NOMO-1 treated with dmso at 0.1 percent for 144 hours (cell line): ENCODE measurements around the gene R3HCC1L.
"Not testable (repeated sequence)": the region's sequence is repeated elsewhere in the genome, so short reads cannot be mapped to it uniquely, and the experiment has no call there.

Experiments used
- DNase-seq: peaks from one replicate; lab custom pipeline; 2025; ENCODE audit not compliant: unreplicated experiment; lab: John Stamatoyannopoulos, UW

Gene R3HCC1L

GRCh38 chr10:98128802-98129201 lies 5.7 kb upstream of the R3HCC1L start:
- no peak for DNase-seq

DNA sequence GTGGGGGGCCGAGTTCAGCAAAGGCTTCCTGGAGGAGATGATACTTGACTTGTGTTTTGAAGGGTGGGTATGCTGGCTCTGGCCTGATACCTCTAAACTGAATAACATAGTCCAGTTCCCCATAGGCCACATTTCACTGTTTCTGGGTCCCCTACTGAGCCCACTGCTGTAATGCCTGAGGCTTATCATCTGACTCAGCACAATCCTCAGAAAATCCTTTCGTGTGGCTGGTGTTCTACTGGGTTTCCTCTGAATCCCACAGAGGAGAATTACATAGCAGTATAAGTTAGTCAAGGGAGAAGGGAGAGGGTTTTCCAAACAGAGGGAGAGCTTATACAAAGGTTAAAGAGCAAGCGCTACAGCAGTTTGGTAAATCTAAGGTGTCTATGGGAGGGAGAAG lies 2.8 kb upstream of the R3HCC1L start:
- DNase-seq, result no peak

- not testable (repeated sequence) for DNase-seq
These were observed 1.2 kb upstream of the R3HCC1L start for GRCh38 chr10:98133075-98133752.

DNA sequence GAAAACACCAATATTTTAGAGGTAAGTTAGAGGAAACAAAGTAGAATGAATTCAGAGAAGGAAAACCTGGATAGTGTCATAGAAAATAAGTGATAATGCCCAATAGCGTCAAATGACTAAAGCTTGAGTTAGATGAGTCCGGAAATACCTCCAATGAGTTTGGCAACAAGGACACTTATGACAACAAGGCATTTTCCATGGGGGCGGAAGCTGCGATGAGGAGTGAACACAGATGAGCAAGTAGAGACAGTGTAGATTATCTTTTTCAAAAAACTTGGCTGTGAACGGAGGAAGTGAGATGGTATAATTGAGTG lies 383 bp upstream of the R3HCC1L start:
- no peak for DNase-seq

- no peak for DNase-seq
These were observed 904 bp downstream of the R3HCC1L start for GRCh38 chr10:98135222-98135899.

DNA sequence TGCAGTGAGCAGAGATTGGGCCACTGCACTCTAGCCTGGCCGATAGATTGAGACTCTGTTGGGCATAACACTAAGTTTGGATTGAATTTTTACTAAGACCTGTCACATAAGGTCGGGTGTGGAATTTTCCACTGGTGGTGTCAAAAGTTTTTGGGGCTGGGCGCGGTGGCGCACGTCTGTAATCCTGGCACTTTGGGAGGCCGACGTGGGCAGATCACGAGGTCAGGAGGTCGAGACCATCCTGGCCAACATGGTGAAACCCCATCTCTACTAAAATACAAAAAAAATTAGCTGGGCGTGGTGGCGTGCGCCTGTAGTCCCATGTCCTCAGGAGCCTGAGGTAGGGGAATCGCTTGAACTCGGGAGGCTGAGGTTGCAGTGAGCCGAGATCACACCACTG lies 2.3 kb downstream of the R3HCC1L start:
- not testable (repeated sequence) for DNase-seq

GRCh38 chr10:98138031-98138430 lies 3.6 kb downstream of the R3HCC1L start:
- no peak for DNase-seq

DNA sequence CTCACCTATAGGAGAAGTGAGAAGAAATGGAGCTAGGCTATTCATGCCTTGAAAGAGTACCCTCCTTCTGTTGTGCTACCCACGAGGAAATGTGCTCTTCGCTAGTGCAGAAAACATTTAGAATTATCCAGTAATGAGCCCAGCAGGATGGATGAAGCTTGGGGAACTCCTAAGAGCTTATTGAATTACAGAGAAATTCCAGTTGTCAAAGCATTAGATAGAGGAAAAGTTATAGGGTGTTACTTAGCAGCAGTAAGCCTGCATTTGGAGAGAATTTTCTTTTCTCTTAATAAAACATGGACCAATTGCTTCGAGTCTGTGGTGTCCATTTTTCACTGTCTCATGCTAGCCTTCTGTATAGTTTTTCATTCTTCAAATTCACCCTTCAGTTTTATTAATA lies 5.0 kb downstream of the R3HCC1L start:
- DNase-seq, result no peak

- DNase-seq, result no peak
These were observed 7.1 kb downstream of the R3HCC1L start for GRCh38 chr10:98141484-98142073.

GRCh38 chr10:98144985-98145384 lies 10.5 kb downstream of the R3HCC1L start:
- no peak for DNase-seq

DNA sequence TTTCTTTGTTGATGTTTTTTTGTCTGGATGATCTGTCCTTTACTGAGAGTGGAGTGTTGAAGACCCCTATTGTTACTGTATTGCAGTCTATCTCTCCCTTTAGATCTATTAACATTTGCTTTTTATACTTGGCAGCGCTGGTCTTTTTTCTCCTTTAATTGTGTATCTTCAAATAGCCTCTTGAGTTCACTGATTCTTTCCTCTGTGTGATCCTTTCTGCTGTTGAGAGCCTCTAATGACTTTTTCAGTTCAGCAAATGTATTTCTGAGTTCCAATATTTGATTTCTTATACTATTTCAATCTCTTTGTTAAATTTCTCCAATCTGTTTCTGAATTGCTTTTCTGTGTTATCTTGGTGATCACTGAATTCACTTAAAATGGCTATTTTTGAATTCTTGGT lies 15.4 kb downstream of the R3HCC1L start:
- no peak for DNase-seq

DNA sequence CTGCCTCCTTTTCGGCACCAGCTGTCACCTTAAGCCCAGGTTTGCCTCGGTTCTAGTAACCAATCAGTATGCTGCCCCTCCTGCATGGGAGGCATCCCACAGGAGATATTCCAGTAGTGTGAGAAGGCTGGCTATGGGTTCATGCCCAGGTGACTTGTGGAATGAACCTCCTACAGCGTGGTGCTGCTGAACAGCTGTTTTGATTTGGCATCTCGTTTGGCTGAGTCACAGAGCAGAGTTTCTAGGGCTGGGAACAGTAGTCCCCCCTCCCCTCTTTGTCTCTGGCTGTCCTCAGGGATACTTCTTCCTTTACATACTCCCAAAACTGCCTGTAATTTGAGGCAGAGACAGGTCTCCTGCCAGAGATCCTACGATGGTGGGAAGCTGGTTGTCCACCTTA lies 16.1 kb downstream of the R3HCC1L start:
- DNase-seq, result no peak

GRCh38 chr10:98152778-98153177 lies 18.3 kb downstream of the R3HCC1L start:
- not testable (repeated sequence) for DNase-seq

DNA sequence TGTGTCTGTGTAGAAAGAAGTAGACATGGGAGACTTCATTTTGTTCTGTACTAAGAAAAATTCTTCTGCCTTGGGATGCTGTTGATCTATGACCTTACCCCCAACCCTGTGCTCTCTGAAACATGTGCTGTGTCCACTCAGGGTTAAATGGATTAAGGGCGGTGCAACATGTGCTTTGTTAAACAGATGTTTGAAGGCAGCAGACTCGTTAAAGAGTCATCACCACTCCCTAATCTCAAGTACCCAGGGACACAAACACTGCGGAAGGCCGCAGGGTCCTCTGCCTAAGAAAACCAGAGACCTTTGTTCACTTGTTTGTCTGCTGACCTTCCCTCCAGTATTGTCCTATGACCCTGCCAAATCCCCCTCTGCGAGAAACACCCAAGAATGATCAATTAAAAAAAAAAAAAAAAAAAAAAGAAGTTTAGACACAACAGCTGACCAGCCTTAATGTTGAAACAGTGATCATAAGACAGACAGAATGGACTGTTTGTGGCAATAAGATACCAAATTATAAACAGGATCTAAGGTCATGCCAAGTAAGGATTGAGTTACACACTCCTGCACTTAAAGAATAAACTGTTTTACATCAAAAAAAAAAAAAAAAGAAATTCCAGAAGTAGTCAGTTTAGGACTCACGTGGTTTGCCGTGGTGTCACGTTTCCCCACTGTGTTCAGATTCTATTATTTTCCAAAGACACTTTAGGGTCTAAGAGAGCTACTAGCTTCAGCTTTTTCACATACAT lies 18.9 kb downstream of the R3HCC1L start:
- DNase-seq, result not testable (repeated sequence)

DNA sequence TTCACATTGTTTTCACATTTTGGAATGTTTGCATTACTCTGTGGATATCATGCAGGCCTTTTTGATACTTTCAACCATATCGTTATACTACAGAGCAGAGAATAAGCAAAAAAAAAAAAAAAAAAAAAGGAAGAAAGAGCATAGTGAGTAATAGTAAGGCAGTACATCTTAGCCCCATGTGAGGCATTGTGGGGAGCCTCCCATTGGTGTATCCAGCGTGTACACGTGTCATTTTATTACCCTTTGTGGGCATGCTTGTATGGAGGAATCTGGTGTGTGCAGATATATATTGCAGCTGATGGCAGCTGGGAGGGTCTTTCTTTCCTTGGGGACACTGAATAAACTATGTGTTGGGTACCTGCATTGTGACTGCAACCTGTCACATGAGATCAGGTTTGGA lies 19.6 kb downstream of the R3HCC1L start:
- no peak for DNase-seq

DNA sequence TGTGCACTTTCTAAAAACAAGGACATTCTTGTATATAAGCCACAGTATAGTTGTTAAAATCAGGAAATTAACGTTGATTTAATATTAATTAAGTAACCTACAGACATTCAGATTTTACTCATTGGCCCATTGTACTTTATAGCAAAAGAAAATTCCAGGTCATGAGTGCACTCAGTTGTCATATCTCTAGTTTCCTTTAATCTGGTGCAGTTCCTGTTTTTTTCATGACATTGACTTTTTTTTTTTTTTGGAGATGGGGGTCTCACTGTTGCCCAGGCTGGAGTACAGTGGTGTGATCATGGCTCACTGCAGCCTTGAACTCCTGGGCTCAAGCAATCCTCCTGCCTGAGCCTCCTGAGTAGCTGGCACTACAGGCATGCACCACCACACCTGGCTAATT lies 24.1 kb downstream of the R3HCC1L start:
- no peak for DNase-seq

GRCh38 chr10:98163941-98164340 lies 29.5 kb downstream of the R3HCC1L start:
- no peak for DNase-seq

- no peak for DNase-seq
These were observed 32.7 kb downstream of the R3HCC1L start for GRCh38 chr10:98167191-98167590.

DNA sequence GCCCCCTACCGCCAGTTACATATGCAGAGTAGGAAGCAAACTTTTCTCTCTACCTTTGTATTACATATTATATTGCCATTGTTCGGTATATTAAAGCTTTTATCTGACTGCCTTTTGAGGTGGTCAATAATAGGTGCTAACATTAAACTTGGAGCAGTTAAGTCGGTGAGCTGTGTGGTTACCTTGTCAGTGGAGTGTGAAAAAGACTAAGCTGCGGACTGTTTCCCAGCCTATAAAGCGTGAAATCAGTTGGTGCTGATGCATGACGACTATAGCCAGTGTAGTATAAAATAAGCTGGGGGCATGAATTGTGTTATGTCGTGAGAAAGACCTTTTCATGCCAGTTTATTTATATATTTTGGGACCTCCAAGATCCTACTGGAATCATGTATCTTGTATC lies 33.7 kb downstream of the R3HCC1L start:
- no peak for DNase-seq

- no peak for DNase-seq
These were observed 34.3 kb downstream of the R3HCC1L start for GRCh38 chr10:98168766-98169165.

DNA sequence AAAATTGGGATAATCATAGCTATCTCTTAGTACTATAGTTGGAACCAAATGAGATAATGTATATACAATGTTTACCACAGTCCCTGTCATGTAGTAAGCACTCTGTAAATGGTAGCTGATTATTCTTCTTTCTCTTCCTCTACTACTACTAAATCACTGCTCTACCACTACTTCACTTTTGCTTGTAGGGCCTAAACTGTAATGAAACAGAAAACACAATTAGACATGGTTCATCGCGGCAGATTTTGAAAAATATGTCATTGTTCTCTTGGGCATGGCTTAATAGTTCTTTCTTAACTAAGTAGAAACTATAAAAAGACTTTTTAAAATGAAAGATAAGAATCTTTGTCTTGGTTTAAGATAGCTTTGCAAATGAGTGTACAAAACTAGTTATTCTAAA lies 34.9 kb downstream of the R3HCC1L start:
- no peak for DNase-seq
